GM18867 (cell line): ENCODE measurements around the gene MAST4.

Source experiments
- ATAC-seq: cut with Tn5 transposase; IDR thresholded peaks from one replicate; pipeline ENCODE4 v1.9.1; 2021; ENCODE audit warnings: mild to moderate bottlenecking, moderate library complexity; ENCODE audit not compliant: unreplicated experiment

Gene MAST4

DNA sequence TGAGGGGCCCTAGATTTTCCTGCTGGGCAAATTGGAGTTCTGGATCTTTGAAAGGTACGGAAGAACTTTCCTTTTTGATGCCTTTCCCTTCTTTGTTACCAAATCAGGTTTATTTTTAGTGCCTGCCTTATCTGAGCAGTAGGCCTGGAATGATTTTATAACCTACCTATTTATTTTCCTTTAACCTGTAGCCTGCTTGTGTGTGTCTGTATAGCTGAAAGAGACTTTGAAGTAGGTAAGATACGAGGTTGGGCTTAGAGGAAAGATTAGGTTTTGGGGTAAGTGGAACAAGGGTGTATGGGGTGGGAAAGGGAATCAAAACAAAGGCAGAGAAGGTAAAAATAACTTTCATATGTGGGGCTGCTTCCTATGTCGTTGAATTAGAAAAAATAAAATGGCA lies 389.2 kb downstream of the MAST4 start:
- ATAC-seq, result no peak

DNA sequence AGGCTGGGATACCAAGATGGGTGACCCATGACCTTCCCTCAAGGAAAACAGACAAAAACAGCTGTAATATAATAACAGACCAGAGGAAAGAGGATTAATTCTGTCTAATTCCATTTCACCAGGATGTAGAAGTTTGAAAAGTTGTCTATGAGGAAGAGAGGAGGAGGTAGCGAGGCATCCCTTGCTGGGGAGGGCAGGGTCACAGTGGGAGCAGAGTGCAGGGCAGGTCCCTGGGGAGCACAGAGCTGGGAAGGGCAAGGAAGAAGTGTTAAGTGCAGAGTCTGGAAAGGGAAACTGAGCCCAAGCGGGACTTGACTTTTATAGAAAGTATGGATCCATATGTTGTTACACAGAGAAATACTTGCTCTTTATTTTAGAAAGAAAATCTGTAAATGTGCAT lies 389.8 kb downstream of the MAST4 start:
- ATAC-seq, result no peak

DNA sequence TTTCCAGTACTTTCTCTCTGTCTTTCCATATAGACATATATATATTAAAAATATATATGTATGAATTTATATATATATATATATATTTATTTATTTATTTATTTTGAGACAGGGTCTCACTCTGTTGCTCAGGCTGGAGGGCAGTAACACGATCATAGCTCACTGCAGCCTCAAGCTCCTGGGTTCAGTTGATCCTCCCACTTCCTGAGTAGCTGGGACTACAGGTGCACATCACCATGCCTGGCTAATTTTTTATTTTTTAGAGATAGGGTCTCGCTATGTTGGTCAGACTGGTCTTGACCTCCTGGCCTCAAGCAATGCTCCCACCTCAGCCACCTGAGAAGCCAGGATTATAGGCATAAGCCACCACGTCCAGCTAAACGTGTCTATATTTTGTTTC lies 390.3 kb downstream of the MAST4 start:
- no peak for ATAC-seq

GRCh38 chr5:66987126-66987525 lies 390.9 kb downstream of the MAST4 start:
- no peak for ATAC-seq

DNA sequence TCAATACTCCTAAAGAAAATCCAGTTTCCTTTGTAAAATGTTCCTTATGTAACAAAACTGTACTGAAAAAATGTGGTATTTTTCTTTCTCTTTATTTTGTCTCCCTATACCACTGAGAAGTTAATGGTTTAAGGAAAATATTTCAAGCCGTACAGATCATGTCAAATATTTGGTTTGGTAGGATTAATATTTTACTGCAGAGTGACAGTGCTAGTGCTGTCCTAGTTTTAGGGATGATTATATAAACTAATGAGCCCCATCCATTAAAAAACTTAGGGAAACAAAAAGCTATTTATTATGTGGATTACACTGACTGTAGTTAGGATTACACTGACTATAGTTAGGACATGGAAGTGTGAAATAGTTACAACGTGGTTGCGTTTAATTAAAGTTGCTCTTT lies 391.3 kb downstream of the MAST4 start:
- ATAC-seq, result no peak

GRCh38 chr5:66987949-66988838 lies 392.0 kb downstream of the MAST4 start:
- peak; percentile 74 for ATAC-seq

DNA sequence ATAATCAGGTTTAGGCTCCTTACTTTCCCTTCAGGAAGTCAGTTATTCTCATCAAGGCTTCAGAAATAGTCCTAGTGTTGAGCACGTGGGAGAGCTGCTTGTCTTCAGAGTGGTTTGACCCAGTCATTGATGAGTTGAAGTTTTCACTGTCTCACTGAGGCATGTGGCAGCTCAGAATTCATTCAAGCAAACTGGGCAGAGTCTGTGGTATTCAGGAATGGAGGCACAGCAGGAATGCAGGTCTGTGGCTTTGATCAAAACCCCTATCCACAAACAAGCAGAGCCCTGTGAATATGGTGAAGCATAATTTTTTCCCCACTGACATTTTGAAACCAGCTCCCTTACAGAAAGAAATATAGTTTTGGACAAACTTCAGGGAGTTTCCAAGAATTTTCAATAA lies 393.1 kb downstream of the MAST4 start:
- ATAC-seq, result no peak

DNA sequence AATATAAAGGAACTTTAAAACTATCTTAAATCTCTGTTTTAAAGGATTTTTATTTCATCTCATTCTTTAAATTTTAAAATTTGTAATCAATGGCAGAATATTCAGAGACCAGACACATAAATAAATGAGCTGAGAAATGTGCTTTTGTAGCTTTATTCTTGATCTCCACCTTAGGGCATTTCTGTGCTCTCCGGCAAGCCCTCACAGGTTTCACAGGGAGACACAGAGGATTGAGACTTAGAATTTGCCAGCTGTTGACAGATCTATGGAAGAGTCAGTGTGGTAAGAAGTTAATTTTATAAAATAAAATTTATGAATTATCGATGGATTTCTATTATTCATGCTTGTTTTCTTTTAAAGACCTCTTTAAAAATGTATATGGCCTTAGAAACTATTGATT lies 393.6 kb downstream of the MAST4 start:
- ATAC-seq, result no peak

DNA sequence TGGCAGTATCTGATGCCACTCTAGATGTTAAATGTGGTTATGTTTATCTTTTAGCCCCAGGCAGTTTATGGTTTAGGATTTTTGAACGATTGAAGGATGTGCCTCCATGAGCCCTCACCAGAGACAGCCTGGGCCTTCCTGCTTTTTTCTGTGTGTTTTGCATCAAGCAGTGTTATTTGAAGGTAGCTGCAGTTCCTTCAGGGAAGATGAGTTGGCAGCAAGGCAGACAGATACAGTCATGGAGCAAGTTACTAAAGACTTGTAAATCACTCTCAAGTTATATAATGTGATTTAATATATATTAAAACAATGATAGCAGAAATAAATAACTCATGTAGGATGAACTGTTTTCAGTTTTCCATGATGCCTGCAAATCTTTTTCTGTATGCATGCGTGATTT lies 395.6 kb downstream of the MAST4 start:
- no peak for ATAC-seq

- ATAC-seq, result no peak
These were observed 396.4 kb downstream of the MAST4 start for GRCh38 chr5:66992547-66992946.

DNA sequence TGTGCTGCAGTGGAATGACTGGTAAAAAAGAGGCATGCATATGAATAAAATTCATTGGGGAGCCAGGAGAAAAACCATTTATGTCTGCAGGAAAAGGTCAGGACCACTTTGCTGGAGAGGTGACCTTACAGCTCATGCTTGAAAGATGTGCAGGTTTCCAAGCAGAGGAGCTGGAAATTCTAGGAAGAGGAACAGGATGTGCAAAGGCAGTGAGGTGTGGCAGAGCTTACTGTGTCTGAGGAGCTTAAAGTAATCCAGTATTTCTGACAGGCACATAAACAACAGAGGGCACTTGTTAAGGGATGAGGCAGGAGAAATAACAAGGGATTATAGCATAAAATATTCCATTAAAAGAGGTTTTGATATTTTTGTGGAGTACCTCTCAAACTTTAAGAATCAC lies 397.3 kb downstream of the MAST4 start:
- no peak for ATAC-seq

- ATAC-seq, result no peak
These were observed 397.7 kb downstream of the MAST4 start for GRCh38 chr5:66993882-66994281.

DNA sequence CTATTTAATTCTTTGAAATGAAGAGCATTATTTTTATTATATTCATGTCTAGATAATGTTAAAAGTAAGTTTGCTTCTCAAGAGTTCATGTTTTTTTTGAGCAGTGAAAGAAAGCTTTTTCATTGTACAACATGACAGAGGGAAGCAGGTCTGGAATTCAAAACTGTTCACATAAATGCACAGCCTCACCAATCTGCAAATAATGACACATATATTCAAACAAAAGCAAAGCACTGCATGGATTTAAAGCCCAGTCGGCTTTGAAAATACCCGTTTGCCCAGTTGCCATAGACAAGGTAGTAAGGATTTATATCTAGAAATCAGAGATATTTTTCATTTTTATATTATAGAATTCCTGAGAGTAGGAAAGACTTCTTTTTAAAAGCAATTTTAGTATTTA lies 398.6 kb downstream of the MAST4 start:
- ATAC-seq, result no peak

DNA sequence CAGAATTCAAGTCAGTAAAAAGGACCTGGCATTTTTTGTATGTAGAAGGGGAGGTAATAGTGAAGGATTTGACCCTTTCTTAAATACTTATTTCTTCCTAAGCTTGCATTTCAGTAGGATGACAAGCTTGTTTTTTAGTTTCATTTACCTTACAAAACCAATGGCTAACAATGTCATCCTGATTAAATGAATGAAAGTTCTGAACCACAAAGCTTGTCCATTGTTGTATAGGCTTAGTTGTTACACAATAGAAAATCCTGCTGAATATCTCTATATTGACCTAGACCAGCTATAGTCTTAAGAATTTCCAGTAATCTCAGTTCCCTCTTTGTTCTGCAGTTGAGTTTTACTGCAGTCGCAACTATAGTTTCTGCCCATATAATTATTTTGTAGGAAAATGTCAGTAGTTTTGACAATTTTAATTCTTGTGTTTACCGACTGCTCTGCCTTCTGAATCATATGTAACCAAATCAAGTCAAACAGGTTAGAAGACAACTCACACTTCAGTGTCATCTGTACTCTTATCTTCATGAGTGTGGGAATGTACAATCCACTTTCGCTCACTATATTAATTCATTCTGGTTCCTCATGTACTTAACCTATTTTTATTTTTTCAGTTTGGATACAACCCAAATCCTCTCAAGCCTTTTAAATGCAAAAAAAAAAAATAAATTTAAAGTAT lies 404.7 kb downstream of the MAST4 start:
- ATAC-seq, result no peak

- ATAC-seq, result no peak
These were observed 406.9 kb downstream of the MAST4 start for GRCh38 chr5:67002832-67003684.

- ATAC-seq, result peak; percentile 21
These were observed 407.4 kb downstream of the MAST4 start for GRCh38 chr5:67003685-67003934.

- peak; percentile 67 for ATAC-seq
These were observed 407.9 kb downstream of the MAST4 start for GRCh38 chr5:67003935-67004729.

- no peak for ATAC-seq
These were observed 408.6 kb downstream of the MAST4 start for GRCh38 chr5:67004730-67005350.

- ATAC-seq, result no peak
These were observed 409.7 kb downstream of the MAST4 start for GRCh38 chr5:67005737-67006499.

- no peak for ATAC-seq
These were observed 410.3 kb downstream of the MAST4 start for GRCh38 chr5:67006500-67006848.
